Stomach (tissue), 4 donors: ENCODE data around the gene POLR2C.

Source experiments
- CTCF ChIP-seq, 7 experiments: fragments of 450-650 bp in 4 of 7; fragments of 200-600 bp in 3 of 7; sonication (generic) in 3 of 7; IDR thresholded peaks; one replicate each; pipeline ENCODE4 v1.5.1; 2016 to 2019; ENCODE audit warnings: antibody characterized with exemption in 7 of 7, control low read depth in 2 of 7, mild to moderate bottlenecking in 1 of 7
- POLR2AphosphoS5 ChIP-seq, 3 donors: sonication (generic); formaldehyde crosslinking; IDR thresholded peaks; one replicate each; pipeline ENCODE4 v1.6.1; 2016; ENCODE audit warnings: antibody characterized with exemption in 3 of 3

- TF ChIP-seq CTCF (IDR thresholded peaks at IDR 0.05) (no peak), POLR2AphosphoS5 (IDR thresholded peaks at IDR 0.05) (no peak)
Measured at GRCh38 chr16:57469046-57469445, 6.6 kb downstream of the POLR2C start.
